Stimulated activated CD8-positive, alpha-beta memory T cell treated with anti-CD3 and anti-CD28 coated beads, Interleukin-12 subunit alpha, Interleukin-12 subunit beta, amount 100 ng/mL, for 1 hour (primary cell): ENCODE data around the gene CELF4.
"Not testable (repeated sequence)": the region's sequence is repeated elsewhere in the genome, so short reads cannot be mapped to it uniquely, and the experiment has no call there.

Experiments
- DNase-seq: peaks from one replicate; pipeline ENCODE4 v3.0.0-alpha.2; 2020; ENCODE audit warnings: low read depth

Gene CELF4

DNA sequence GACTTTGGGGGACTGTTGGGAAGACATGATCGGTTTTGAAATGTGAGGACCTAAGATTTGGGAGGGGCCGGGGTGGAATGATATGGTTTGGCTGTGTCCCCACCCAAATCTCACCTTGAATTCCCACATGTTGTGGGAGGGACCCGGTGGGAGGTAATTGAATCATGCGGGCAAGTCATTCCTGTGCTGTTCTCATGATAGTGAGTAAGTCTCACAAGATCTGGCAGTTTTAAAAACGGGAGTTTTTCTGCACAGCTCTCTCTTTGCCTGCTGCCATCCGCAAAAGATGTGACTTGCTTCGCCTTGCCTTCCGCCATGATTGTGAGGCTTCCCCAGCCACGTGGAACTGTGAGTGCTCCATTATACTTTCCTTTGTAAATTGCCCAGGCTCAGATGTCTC is 207.5 kb downstream of the CELF4 start:
- not testable (repeated sequence) for DNase-seq

DNA sequence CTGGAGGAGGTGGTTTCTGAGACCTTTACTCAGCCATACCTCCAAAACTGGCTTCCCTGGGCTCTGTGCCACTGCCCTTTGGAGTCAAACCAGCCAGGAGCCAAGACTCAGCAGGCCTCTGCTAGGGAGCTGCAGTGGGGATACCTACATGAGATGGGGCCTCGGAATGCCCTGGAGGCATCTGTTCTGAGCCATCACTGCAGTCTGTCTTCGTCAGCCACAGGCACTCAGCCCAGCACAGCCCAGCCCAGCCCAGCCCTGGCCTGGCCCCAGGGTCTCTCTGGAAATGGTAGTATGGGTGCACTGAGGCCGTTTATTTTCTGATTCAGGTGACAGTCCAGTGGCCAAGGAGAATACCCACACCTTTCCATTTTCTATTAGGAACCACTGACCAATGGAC is 209.8 kb downstream of the CELF4 start:
- DNase-seq: no peak

DNA sequence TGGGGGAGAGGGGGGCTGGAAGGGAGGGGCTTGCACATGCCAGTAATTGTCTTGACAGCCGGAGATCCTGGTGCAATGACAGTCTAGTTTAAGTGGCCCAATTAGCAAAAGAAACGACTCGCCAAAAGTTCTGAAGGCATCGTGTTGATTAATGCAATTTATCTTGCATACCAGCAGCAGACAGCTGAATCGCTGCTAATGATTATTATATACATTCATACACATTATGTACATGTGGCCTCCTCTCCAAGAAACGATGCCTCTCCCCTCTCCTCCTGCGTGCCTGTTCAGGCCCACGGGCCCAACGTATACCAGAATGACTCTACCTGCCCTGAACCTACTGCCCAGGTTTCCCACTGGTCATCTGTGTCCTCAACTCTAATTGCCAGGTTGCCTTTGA is 214.5 kb downstream of the CELF4 start:
- no peak for DNase-seq

DNA sequence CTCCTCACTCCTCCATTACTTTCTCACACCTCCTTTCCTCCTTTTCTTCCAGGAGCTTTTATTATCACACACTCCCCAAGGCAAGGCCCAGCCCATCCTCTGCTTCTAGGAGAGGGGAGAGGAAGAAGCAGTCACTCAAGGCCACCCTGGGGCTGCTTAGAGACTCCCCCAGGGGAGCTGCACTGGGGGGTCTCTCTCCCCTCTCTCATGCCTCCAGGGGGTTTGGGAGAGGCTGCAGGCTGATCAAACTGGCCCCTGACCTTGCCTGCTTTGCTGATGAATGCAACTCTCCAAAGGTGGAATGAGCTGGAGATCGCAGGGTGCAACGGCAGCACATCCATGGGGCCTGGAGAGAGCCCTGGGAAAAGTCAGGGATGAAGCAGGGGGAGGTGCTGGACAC is 216.9 kb downstream of the CELF4 start:
- no peak for DNase-seq

DNA sequence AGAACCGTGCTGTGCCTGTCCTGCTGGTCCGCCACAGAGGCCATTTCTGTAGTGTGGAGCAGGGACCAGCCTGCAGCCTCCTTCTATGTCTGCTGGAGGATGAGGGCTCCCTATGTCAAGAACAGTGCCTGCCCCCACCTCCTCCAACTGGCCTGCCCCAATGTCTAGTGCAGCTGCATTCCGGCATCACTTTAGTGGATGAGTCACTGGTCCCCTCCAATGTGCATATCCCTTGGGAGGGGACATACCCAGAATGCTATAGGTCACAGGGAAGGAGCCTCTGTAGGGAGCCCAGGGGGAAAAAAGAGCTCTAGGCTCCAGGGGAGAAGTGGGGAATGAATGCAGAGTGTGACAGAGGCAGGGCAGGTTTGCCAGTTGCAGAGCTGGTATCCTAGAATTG is 219.6 kb downstream of the CELF4 start:
- no peak for DNase-seq

DNA sequence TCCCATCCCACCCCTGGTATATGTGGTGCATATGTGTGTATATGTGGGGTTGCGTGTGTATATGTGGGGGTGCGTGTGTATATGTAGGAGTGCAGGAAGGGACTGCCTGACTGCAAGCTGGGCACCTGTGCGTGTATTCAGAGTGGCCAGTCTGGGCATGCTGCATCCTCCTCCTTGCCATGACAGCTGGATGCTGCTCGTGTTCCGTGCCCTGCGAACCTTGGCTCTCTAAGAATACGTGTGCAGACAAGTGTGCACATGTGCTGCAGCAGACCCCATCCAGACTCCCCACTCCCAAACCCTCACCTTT is 222.1 kb downstream of the CELF4 start:
- DNase-seq: no peak

DNA sequence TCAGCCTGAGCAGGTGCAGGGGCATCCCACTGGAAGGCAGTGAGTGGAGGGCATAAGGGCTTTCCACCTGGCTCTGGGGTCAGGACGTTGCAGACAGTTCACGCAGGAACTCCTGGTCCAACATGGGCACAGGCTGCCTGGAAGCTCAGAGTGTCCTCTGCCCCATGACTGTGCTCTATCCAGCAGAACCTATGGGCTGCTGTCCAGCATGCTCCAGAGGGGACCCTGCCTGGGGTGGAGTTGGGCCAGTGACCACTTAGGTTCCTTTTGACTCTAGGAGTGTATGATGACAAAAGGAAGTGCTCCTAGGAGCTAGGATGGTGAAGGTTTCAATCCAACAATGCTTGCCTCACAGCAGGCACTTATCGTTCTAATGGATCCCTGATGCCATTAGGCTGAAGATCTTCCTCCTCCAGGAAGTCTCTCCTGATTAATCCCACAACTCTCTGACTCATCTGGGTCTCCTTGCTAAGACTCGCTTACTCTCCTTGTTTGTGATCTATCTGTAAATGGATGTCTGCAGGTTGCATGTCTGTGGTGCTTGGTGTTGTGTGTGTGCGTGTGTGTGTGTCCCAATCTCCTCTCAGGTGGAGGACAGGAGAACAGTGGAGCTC is 224.0 kb downstream of the CELF4 start:
- no peak for DNase-seq

DNA sequence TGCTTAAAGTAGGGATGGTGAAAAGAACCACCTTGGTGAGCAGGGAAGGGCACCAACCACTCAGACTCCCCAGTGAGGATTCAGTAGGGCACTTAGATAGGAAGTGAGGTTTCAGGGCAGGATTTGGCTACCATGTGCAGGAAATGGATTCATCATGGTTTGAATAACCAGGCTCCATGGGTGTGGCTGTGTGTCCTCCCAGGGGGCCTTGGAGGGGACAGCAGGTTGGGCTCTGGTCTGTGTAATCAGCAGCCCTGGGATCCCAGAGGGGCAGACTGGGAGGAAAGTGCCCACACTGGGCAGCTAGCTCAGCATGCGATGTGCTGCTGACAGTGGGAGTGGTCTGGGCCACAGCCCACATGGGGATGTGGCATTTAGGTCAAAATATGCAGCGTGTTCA is 224.6 kb downstream of the CELF4 start:
- no peak for DNase-seq

DNA sequence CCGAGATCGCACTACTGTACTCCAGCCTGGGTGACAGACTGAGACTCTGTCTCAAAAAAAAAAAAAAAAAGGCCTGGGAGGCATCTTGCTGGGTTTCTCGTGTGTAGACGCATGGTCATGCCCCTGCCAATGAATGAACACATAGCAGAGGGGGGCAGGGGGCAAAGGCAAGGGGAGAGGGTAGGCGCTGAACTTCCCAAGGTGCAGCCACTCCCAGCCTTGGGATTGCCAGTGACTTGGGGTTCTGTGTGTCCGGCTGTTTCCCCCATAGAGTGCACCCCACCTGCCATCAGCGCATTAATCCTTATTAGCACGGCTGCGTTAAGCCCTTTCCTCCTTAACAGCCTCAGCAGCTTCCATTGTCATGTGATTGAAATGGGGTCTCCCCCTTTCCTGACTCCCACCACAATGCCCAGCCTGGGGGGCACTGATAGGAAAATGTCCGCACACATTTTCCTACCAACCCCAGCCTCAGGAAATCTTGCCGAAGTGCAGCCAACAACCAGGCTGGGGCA is 225.8 kb downstream of the CELF4 start:
- DNase-seq: no peak

DNA sequence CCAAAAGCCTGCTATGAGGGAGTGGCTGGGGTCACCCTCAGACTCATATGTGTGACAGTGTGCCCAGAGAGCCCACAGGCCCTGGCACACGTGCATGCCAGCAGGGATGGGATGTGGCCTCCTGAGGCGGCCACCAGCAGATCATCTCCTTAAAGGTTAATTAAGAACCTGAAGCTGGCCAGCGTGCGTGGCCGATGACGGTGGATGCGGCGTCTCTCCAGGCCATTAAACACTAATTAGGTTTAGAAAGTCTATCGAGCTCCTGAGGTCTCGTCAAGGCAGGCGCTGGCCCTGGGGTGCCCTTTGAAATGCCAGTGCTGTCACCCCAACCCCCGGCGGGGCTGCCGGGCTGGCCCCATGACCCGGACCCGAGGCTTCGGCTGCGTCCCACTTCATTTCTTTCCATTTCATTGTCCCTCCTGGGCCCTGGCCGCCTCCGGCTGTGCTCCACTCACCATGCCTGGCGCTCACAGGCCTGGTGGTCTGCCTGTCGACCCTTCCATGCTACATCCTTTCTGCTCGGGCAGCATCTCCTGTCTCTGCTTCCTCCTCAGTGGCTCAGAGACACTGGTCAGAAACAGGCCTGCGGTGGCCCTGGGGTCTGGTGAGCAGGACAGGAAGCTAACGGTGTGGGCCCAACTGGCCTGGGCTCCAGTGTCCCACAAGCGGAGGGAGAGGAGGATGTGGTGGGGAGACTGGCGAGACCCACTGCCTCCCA is 228.9 kb downstream of the CELF4 start:
- DNase-seq: no peak

DNA sequence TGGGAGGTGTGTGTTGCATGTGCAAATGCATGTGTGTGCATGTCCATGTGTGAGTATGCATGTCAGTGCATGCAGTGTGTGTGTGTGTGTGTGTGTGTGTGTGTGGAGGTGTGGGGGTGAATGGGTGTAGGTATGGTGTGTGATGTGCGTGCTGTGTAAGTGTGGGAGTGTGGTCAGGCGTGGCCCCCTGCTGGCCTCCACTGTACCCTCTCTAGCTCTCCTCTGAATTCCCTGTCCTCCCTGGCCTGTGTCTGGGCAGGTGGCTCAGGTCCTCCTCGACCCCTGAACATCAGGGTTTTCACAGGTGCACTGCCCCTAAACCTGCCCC is 230.2 kb downstream of the CELF4 start:
- no peak for DNase-seq

DNA sequence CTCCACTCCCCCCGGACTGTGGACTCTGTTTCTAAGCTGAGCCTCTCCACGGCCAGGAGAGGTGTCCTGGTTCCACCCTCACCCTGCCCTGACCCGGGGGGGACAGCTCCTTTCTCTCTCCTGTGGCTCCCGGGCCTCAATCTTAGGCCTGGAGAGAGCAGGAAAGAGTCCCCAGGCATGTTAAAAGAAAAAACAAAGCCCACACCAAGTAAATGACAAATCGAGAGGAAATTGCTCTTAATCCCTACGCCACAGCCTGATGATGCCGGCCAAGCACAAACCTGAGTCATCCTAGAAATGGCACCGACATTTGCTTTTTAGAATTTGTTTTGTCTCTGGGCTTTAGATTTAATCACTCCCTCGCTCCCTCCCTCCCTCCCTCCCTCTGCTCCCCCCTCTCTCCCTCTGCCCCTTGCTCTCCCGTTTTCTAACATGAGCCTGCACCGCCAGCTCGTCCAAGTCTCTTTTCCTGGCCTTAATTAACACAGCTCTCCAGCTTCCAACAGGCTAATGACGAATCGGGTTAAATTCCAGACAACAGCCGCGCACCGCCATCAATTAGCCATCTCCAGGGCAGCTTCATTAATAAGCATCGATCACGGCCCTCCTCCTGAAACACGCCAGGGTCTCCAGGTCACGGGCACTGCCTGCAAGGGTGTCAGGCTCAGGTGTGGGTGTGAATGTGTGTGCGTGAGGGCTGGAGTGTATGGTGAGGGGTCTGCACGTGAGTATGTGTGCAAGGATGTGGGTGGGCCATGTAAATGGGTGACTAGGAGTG is 230.8 kb downstream of the CELF4 start:
- DNase-seq: no peak

DNA sequence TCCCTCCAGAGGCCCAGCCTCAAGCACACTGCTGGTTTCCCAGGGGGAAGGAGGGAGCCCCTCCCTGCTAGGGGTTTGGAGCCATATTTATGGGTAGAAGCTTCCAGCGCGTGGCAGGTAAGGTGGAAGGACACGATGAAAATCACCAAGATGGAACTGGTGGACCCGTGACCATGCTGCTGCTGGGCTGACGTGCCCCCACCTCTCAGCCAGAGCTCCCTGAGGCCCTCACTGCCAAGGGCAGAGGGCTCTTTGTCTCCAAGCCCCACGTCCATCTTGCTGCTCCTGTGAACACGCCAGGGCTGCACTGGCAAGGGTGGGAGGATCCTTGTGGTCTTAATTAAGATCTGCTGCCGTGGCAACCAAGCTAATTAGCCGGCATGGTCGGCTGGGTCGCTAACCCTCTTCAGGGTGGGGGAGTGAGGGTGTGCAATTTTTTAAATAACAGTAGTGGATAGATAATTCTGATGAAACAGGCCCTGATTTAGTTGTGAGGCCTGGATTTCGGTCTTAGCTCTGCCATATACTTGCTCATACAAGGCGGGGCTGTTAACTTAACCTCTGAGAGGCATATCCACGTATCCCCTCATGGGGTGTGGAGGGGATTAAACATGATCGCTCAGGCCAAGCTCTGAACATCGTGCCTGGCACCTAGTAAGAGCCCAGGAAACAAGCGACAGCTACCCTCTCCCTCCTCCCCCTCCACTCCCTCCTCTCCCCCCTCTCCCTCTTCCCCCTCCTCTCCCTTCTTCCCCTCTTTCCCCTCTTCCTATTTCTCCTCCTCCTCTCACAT is 232.8 kb downstream of the CELF4 start:
- no peak for DNase-seq

DNA sequence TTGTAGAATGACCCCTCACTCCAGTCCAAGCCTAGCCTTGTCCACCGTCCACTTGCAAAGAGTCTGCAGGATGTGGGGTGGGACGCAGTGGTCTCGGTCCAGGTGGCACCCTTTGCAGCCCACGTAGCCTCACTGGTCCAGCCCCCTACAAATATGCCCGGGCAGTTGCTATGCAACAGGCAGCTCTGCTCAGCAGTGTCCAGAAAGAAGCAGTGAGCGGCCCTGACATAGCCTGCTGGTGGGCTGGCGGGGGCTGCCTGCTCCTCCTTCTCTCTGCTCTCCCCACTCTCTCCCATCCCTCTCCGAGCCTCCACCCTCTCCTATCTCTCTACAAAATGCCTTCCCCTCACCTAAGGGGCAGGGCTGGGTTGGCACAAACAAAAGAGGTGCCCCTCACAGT is 233.4 kb downstream of the CELF4 start:
- no peak for DNase-seq

DNA sequence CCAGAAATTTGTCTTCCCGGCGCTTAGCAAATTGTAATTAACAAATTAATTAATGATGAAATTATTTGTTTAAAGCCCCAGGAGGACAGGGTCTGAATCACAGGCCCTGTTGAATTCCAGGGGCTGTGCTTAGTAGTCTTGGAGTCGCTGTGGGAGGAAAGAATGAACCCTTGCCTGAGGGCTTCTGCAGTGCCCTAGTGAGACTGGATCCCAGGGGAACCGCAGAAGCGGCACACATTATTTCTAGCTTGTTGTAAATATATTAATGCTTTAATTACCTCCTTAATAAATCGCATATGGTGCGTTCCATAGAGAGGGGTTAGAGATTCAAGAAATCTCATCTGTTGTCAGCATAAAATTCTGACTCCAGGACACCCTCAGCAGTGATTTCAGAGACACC is 235.4 kb downstream of the CELF4 start:
- no peak for DNase-seq

DNA sequence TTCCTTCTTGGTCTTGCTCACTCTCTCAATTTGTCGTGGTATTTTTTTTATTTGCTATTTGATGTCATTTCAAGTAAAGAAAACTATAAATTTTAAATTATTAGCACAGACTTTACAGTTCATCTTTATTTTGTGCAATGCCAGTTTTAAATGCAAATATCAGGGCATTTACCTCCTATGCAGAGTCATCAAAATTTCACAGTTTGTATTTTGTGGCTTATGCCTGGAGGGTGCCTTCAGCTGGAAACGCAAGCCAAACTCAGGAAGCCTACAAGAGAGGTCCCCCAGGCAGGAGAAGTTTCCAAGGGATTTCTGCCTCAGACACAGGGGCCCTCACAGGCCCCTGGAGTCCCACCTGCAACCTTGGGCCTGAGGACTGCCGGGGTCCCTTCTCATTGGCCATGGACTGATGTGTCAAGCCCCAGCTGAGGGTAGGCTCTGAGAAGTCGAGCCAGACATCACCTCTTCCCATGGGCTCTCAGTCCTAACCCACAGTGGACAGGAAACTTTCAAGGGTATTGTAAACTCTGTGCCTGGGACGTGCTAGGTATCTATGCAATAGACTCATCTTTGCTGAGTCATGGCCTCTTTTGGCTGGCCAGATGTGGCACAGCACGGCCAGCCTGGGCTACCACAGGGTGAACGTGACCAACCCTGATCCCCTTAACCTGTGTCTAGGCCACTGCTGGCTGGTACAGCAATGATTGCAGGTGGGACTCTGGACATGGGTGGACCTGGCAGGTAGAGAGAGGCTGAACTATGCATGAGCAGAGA is 236.5 kb downstream of the CELF4 start:
- DNase-seq: no peak

DNA sequence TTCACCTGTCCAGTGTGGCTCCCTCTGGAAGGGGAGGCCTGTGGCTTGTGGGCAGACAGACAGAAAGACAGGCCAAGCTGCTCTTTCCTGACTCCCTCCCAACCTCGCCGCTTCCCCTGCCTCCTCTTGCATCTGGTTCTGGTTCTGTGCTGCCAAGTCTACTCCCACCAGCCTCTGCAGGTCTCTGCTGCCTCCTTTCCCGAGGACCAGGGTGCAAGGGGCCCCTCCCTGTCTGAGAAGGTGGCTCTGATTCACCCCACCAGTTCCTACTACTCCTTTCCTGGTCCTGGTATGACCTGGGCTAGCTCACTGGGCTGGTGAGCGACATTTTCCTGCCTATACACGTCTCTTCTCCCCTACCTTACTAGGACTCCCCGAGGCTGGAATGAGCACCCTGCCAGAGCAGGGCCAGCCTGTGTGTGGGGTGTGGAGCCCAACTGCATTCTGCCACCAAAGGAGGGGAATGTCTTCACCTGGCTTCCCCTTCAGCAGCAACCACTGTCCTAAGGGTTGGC is 238.5 kb downstream of the CELF4 start:
- no peak for DNase-seq

DNA sequence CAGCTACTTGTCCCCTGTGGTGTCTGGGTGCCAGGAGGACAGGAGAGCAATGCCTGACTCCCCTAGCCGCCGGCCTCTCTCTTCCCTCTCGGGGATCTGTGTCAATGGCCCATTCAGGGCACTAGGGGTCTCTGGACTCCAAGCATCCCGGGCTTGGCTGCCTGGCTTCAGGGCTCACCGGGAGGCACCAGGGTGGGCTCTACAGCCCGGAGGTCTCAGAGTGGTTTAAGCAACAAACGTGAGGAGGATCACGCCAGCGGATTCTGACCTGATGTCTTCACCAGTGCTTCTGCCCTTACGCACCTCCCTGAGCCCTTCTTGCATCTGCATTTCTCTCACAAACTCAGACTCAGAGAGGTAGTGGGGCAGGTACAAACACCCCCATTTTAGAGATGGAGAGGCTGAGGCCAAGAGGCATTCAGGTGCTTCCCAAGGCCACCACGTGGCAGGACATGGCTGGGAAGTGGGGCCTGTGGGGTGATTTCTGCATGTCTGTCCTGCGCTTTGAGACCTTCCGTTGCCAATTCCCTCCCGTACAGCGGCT is 243.0 kb downstream of the CELF4 start:
- DNase-seq: no peak

DNA sequence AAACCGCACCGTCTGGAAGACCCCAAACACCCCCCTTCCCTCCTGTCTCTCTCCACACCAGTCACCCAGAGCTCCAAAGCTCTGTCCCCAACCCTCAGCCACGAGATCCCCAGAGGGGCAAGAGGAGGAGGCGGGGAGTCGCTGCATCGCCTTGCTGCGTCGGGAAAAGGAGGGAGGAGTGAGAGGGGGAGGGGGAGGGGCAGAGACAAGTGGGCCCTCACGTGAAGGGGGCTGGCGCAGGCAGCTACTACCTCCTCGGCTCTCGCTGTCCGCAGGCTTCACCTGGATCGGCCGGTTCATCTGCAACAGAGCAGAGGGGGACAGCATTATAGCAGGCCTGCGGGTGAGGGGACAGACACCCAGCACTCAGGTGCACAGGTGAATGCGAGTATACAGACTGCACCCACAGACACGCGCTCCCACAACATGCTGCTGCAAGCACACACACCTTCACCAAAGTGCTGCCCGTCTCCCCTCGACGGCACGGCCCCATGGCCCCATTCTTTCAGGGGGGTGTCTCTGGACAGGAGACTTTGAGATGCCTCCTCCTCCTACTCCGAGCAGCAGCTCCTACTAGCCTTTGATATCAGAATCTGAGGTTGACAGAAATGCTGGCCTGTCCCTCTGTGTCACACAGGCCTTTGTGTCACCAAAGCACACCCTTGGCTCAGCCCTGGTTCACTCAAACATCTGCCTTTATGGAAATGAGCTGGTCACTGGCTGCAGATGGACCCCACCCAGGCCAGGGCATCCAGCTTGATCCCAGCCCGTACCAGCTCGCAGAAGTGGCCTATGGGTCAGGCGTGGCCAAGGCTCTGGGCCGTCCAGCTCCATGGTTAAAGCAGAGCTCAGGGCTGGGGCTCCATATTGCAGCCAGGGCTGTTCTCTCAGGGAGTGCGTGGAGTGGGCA is 243.8 kb downstream of the CELF4 start:
- DNase-seq: no peak

DNA sequence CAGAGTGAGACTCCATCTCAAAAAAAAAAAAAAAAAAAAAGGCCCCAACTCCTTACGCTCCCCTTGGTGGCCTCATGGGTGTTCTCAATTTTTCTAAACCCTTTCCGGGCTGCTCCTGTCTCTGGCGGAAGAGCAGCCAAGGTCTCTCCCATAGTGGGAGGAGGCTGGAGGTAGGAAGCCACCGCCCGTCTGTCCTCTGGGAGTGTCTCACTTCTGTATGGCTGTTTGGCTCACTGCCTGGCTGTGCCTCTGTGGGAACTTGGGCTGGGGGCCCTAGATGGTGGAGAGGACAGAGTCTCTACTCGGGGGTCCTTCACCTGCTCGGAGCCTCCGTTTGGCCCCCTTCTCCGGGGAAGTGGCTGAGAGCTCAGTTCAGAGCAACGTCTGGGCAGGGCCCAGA is 245.3 kb downstream of the CELF4 start:
- DNase-seq: no peak
